H9 (cell line): ENCODE measurements around the gene C1orf185. TPM values are rescaled to one million over a fixed set of nuclear protein-coding genes. Genes with fewer than 3 reads are reported as not detected.

Experiments used
- DNase-seq: peaks from one replicate; pipeline ENCODE4 v3.0.0-alpha.2; 2017
- H2AFZ ChIP-seq: one replicate; pipeline ENCODE4 v1.6.1; 2013; ENCODE audit warnings: mild to moderate bottlenecking, low read length, control low read depth, moderate library complexity
- H2AK5ac ChIP-seq: 2 replicates; pipeline ENCODE4 v1.6.1; 2013; ENCODE audit warnings: low read length, control low read depth, mixed read lengths; ENCODE audit not compliant: insufficient read length
- H2BK120ac ChIP-seq: one replicate; pipeline ENCODE4 v1.6.1; 2013; ENCODE audit warnings: low read depth, mild to moderate bottlenecking, low read length, control low read depth, inconsistent platforms; ENCODE audit not compliant: poor library complexity, severe bottlenecking
- H2BK12ac ChIP-seq: 2 replicates; pipeline ENCODE4 v1.6.1; 2013; ENCODE audit warnings: low read length, control low read depth, mixed read lengths, low read depth; ENCODE audit not compliant: insufficient read length
- H2BK15ac ChIP-seq: 2 replicates; pipeline ENCODE4 v1.6.1; 2013; ENCODE audit warnings: low read depth, low read length, control low read depth
- H2BK20ac ChIP-seq: one replicate; pipeline ENCODE4 v1.6.1; 2013; ENCODE audit warnings: low read depth, mild to moderate bottlenecking, low read length, control low read depth, inconsistent platforms; ENCODE audit not compliant: poor library complexity, severe bottlenecking
- H2BK5ac ChIP-seq: 2 replicates; pipeline ENCODE4 v1.6.1; 2013; ENCODE audit warnings: low read length, control low read depth, mixed read lengths; ENCODE audit not compliant: insufficient read length
- H3K14ac ChIP-seq: 2 replicates; pipeline ENCODE4 v1.6.1; 2013; ENCODE audit warnings: low read length, control low read depth; ENCODE audit not compliant: insufficient read depth
- H3K18ac ChIP-seq: 2 replicates; pipeline ENCODE4 v1.6.1; 2013; ENCODE audit warnings: low read depth, mild to moderate bottlenecking, mixed read lengths, low read length, control low read depth; ENCODE audit not compliant: insufficient read length
- H3K23ac ChIP-seq: 2 replicates; pipeline ENCODE4 v1.6.1; 2013; ENCODE audit warnings: low read length, control low read depth, mixed read lengths, low read depth; ENCODE audit not compliant: insufficient read length
- H3K23me2 ChIP-seq: 2 replicates; pipeline ENCODE4 v1.6.1; 2013; ENCODE audit warnings: low read depth, mild to moderate bottlenecking, mixed read lengths, low read length, control low read depth; ENCODE audit not compliant: insufficient read length, poor library complexity, severe bottlenecking
- H3K27ac ChIP-seq: 2 replicates; pipeline ENCODE4 v1.5.1; 2013; ENCODE audit warnings: low read length, control low read depth, mixed read lengths, low read depth; ENCODE audit not compliant: insufficient read length
- H3K27me3 ChIP-seq: 2 replicates; pipeline ENCODE4 v1.6.1; 2013; ENCODE audit warnings: low read length, control low read depth, inconsistent platforms; ENCODE audit not compliant: insufficient read depth
- H3K4ac ChIP-seq: 2 replicates; pipeline ENCODE4 v1.6.1; 2013; ENCODE audit warnings: low read depth, mild to moderate bottlenecking, control low read depth, inconsistent platforms, low read length, moderate library complexity
- H3K4me1 ChIP-seq: 2 replicates; pipeline ENCODE4 v1.6.1; 2013; ENCODE audit warnings: low read length, control low read depth, inconsistent platforms; ENCODE audit not compliant: insufficient read depth
- H3K4me2 ChIP-seq: 2 replicates; pipeline ENCODE4 v1.6.1; 2013; ENCODE audit warnings: low read length, control low read depth, mixed read lengths; ENCODE audit not compliant: insufficient read length, insufficient read depth
- H3K56ac ChIP-seq: 2 replicates; pipeline ENCODE4 v1.6.1; 2013; ENCODE audit warnings: low read depth, mild to moderate bottlenecking, mixed read lengths, low read length, control low read depth; ENCODE audit not compliant: insufficient read length
- H3K79me1 ChIP-seq: 2 replicates; pipeline ENCODE4 v1.6.1; 2013; ENCODE audit warnings: low read depth, mild to moderate bottlenecking, moderate library complexity, low read length, control low read depth, inconsistent platforms; ENCODE audit not compliant: insufficient read depth, poor library complexity, severe bottlenecking
- H3K79me2 ChIP-seq: 2 replicates; pipeline ENCODE4 v1.6.1; 2013; ENCODE audit warnings: low read length, control low read depth, inconsistent platforms; ENCODE audit not compliant: insufficient read depth
- H3K9ac ChIP-seq: 2 replicates; pipeline ENCODE4 v1.6.1; 2013; ENCODE audit warnings: low read length, control low read depth, mixed read lengths; ENCODE audit not compliant: insufficient read length; ENCODE audit errors: extremely low read depth
- H3K9me3 ChIP-seq: one replicate; pipeline ENCODE4 v1.6.1; 2013; ENCODE audit warnings: low read depth, low read length, inconsistent platforms; ENCODE audit not compliant: control insufficient read depth
- H3T11ph ChIP-seq: one replicate; pipeline ENCODE4 v1.6.1; 2013; ENCODE audit warnings: mild to moderate bottlenecking, low read length, control low read depth, inconsistent platforms
- H4K20me1 ChIP-seq: one replicate; pipeline ENCODE4 v1.6.1; 2013; ENCODE audit not compliant: control insufficient read depth, insufficient read length, insufficient read depth
- H4K5ac ChIP-seq: 2 replicates; pipeline ENCODE4 v1.6.1; 2013; ENCODE audit warnings: low read depth, mild to moderate bottlenecking, mixed read lengths, low read length, control low read depth; ENCODE audit not compliant: insufficient read length
- H4K8ac ChIP-seq: replicated peaks from 2 replicates; pipeline ENCODE4 v1.6.1; 2013; ENCODE audit warnings: low read length, control low read depth, mixed read lengths, low read depth; ENCODE audit not compliant: insufficient read length
- H4K91ac ChIP-seq: 2 replicates; pipeline ENCODE4 v1.6.1; 2013; ENCODE audit warnings: low read depth, mild to moderate bottlenecking, moderate library complexity, mixed read lengths, low read length, control low read depth; ENCODE audit not compliant: insufficient read length
- H3K27ac Mint-ChIP-seq, 3 experiments: 2 replicates in 2 of 3; 3 replicates in 1 of 3; pipeline ENCODE4 v1.8.0; 2020 to 2021; ENCODE audit warnings: mixed read lengths in 3 of 3, mild to moderate bottlenecking in 1 of 3, moderate library complexity in 1 of 3
- H3K27me3 Mint-ChIP-seq: 2 replicates; pipeline ENCODE4 v1.8.0; 2021; ENCODE audit warnings: low read depth, mild to moderate bottlenecking, moderate library complexity, mixed read lengths
- H3K36me3 Mint-ChIP-seq, 3 experiments: 2 replicates in 2 of 3; 3 replicates in 1 of 3; pipeline ENCODE4 v1.8.0; 2020 to 2021; ENCODE audit warnings: low read depth in 3 of 3, mixed read lengths in 3 of 3; ENCODE audit not compliant: insufficient read depth in 1 of 3
- H3K4me1 Mint-ChIP-seq, 2 experiments: 2 replicates each; pipeline ENCODE4 v1.8.0; 2020; ENCODE audit warnings: mixed read lengths in 2 of 2
- H3K4me3 Mint-ChIP-seq, 2 experiments: 2 replicates in 1 of 2; 3 replicates in 1 of 2; pipeline ENCODE4 v1.8.0; 2020 to 2021; ENCODE audit warnings: mild to moderate bottlenecking in 2 of 2, mixed read lengths in 2 of 2, moderate library complexity in 1 of 2
- H3K9me3 Mint-ChIP-seq, 2 experiments: 2 replicates in 1 of 2; 3 replicates in 1 of 2; pipeline ENCODE4 v1.8.0; 2020; ENCODE audit warnings: mild to moderate bottlenecking in 2 of 2, mixed read lengths in 2 of 2, moderate library complexity in 1 of 2
- WGBS: extraction: QIAGEN DNeasy Blood & Tissue Kit; methylation state at CpG from one replicate; pipeline ENCODE4 v1.1.7; 2013; ENCODE audit warnings: missing lambda C conversion rate, low lambda C conversion rate, mixed read lengths; ENCODE audit not compliant: insufficient read length; ENCODE audit errors: extremely low coverage; 5-methylcytosine and 5-hydroxymethylcytosine counted together
- total RNA-seq: library from RNA; stranded (reverse); gene quantifications from 2 replicates; pipeline ENCODE4 v1.2.1, GENCODE V29; 2021
- TF ChIP-seq, protein P1 (sequence below): fragments of 200-600 bp; sonication (generic); conservative IDR thresholded peaks from 3 replicates; pipeline ENCODE4 v1.8.0; 2021; ENCODE audit warnings: antibody characterized with exemption, mild to moderate bottlenecking

Gene C1orf185
- total RNA-seq, 1 experiment from 2014 or later = not detected

- H3K36me3 Mint-ChIP-seq = no peaks in the 10 kb centered on the region
- no peaks in the 10 kb centered on the region for H3K4me1 Mint-ChIP-seq
These were observed 68.3 kb downstream of the C1orf185 start for GRCh38 chr1:51170342-51170741.

More at GRCh38 chr1:51170342-51170741, 68.3 kb downstream of the C1orf185 start:
- Histone ChIP-seq H3K14ac (no peak overlapping the region), H3K4me1 (no peaks in the 10 kb centered on the region), H4K91ac (no peak overlapping the region), H4K20me1 (no peaks in the 10 kb centered on the region), H2BK120ac (no peak overlapping the region), H3K56ac (no peak overlapping the region), H3K23ac (no peak overlapping the region), H2AFZ (no peak overlapping the region), H3K27ac (no peak overlapping the region), H2BK15ac (no peak overlapping the region), H3K79me2 (no peaks in the 10 kb centered on the region), H3K23me2 (no peaks in the 10 kb centered on the region), H3K4ac (no peak overlapping the region), H3K18ac (no peak overlapping the region), H2BK5ac (no peak overlapping the region), H3T11ph (no peak overlapping the region), H3K9me3 (no peaks in the 10 kb centered on the region), H2BK12ac (no peak overlapping the region), H2BK20ac (no peak overlapping the region), H3K27me3 (no peaks in the 10 kb centered on the region), H4K5ac (no peak overlapping the region), H3K79me1 (no peaks in the 10 kb centered on the region), H2AK5ac (no peak overlapping the region), H3K9ac (no peak overlapping the region), H4K8ac (no peak overlapping the region), H3K4me2 (no peak overlapping the region)
- no peaks in the 10 kb centered on the region; a peak in 1 of 5 replicates for H3K9me3 Mint-ChIP-seq
- H3K4me3 Mint-ChIP-seq = no peak overlapping the region
- no peak overlapping the region for H3K27ac Mint-ChIP-seq
- no CpG with 5 or more reads among the region's 1 CpG for WGBS
- TF ChIP-seq, protein P1, sequence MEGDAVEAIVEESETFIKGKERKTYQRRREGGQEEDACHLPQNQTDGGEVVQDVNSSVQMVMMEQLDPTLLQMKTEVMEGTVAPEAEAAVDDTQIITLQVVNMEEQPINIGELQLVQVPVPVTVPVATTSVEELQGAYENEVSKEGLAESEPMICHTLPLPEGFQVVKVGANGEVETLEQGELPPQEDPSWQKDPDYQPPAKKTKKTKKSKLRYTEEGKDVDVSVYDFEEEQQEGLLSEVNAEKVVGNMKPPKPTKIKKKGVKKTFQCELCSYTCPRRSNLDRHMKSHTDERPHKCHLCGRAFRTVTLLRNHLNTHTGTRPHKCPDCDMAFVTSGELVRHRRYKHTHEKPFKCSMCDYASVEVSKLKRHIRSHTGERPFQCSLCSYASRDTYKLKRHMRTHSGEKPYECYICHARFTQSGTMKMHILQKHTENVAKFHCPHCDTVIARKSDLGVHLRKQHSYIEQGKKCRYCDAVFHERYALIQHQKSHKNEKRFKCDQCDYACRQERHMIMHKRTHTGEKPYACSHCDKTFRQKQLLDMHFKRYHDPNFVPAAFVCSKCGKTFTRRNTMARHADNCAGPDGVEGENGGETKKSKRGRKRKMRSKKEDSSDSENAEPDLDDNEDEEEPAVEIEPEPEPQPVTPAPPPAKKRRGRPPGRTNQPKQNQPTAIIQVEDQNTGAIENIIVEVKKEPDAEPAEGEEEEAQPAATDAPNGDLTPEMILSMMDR = no peak
- DNase-seq = no peak
- peaks cover 5% of the 10 kb centered on the region; the same call in 1 of the 2 replicates for H3K27me3 Mint-ChIP-seq
